ENCODE measurements around the gene ART3.
A peak's percentile ranks its signal among the peaks of the same experiment; 100 is the strongest.

ART3 gene

DNA sequence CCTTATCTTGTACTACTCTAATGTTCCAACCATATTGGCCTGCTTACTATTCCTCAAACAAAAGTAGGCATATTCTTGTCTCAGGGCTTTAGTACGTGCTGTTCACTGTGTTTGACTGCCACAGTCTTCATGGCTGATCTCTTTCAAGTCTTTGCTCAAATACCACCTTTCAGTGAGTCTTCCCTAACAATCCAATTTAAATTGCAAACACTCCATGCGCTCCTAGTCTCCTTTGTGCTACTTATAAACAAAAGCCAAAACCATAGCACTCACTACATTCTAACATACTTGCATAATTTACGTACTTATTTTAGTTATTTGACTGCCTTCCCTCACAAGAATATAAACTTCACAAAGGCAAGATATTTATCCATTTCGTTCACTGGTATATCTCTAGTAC is 1.7 kb upstream of the ART3 start:
- DNase-seq: no peak

DNA sequence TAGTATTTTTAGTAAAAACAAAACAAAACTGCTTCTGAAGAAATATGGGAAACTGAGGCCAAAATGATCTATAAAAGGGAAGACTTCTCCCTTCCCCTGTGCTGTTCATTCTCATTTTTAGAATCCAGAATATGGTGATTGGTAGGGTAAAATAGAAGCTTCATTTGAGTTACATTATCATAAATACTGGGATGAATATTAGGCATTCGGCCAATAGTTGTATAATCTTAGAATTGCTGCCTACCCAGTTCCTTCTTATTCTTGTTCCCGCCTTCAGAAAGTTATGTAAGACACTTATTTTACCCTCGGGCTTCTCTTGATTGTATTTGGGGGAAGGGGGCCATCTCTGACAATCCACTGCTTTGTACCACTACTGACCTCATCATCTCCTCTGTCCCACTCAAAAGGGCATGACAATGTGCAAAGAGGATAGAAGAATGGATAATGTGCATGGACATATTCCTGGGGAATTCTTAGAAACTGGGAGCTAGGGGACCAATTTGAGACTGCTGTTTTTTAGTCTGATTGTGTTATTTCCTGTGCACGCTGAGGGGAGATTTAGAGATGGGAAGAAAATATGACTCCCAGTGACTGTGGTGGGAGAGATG is 588 bp downstream of the ART3 start:
- no peak for DNase-seq

DNA sequence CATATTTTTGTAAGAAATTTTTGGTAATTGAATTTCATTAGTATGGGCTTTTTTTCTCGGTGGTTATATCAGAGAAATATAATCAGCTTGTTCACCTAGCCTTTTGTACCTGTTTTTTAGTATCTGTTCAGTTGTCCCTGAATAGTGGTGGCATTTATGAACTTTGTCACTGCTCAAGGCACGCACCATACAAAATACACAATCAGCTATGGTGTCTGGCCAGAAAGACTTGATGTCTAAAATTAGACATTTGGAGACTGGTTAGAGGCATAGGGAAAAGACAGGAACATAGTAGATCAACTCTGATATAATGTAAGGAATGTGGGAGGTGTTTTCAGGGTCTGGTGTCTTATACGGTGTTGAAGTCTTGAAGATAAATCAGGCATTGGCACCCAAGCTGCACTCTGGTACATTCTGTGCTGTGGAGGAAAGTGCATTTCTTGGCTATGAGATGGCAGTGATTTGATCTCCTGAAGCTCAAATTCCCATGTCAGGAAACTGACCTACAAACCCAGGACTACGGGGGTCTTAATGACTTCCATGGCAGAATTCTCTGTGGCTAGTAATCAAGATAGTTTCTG is 3.6 kb downstream of the ART3 start:
- no peak for DNase-seq

DNA sequence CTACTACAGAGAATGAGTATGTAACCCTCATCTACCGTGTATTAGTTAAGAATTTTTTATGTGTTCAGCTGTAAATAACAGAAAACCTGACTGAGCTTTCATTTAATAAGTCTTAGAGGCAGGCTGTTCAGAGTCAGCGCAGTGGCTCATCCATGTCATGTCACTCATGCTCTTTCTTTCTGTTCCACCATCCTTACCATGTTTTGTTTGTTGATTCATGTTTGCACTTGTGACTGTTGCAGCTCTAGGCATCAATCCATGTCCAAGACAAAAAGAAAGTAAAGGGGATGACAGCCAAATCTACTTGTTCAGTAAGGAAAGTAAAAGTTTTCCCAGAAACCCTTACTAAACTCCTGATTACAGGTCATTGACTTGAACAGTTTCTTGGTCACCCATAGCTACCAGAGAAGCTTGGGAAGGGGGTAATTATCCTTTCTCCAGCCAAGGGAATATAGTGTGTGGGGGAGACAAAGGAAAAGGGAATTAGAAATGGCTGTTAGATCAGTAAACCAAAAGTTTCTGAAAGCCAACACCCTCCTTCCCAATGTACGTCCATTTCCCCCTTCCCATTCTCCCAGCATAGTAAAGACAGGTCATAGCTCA is 9.0 kb downstream of the ART3 start:
- no peak for DNase-seq

DNA sequence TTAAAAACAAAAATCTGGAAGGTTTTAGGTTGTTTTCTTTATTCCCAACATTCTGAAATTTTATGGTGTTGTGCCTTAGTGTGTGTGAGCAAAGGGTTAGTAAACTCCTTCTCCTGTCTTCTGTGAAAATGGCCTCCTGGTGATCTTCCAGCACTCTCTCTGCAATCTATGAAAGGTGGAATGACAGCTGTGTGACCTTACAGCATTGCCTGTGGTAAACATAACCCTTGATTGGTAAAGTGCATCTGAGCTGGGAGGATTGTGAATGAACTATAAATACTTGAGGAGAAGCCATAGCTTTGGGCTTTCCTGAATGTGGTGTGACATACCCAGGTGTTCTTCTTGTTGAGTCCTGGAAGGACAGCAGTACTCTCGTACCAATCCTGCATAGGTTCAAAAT is 10.0 kb downstream of the ART3 start:
- no peak for DNase-seq

DNA sequence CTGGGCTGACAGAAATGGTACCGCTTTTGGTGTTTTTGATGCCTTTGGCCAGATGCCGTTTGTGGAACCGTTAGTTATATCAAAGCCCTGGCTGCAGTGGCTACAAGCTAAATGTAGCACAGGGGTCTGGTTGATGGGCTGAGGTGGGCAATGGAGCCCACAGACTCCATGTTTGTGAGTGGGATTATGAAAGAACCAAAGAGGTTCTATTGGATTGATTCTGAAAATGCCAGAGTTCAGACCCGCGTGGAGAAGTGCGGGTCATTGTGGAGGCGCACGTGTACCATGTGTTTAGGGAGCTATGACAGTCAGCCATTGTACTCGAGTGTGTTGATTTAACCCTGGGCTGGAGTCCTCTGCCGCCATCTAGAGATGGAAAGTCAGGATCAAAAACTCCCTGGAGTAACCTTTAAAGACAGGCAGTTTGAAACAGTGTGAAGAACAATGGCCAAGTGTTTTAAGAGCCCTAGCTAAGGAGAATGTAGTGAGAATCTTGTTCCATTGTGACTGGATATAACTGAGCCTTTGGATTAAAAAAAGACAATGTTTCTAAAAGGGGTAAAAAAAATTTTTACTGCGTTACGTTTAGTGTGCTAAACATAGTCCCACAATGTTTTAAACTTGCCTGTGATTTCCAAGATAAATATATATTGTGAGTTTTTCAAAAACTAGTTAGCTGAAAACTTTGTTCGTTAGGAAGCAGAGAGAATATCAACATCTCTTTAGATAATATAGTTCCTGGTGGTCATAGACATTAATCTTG is 12.7 kb downstream of the ART3 start:
- peak; percentile 11 for DNase-seq

DNA sequence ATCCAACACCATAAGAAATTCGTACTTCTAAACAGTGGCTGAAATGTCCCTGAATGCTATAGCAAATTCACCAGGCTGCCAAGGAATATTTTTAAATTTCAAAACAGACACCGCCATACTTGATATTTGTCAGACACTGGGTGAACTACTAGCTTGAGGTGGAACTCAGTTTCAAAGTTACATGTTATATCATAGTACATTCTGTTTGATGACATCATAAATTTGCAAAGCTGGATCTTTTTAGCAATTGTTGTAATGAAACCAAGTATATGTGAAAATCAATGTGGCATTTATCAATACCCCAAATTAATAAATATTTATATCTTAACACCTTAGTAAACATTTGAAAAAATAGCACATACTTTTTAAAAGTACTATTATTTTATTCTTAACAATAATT is 14.2 kb downstream of the ART3 start:
- DNase-seq: no peak

DNA sequence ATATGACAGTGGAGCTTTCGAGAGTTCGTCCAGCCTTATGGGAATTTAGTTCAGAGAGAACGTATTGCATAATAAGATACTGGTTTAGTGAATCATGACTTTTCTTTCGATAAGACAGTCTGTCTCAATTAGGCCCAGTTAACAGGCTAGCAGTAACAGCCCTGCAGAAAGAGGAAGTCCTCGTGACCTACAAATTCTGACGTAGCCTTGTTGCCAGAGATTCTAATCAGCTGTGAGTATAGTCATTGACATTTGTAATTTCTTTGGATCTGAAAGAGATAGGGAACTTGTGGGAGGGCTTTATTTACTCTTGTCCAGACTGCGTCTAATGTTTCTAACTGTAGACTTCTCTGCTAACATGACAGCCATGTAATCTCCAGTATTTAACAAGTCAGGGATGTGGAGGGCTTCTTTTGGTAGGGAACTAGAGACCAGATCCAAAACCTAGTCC is 15.8 kb downstream of the ART3 start:
- no peak for DNase-seq

DNA sequence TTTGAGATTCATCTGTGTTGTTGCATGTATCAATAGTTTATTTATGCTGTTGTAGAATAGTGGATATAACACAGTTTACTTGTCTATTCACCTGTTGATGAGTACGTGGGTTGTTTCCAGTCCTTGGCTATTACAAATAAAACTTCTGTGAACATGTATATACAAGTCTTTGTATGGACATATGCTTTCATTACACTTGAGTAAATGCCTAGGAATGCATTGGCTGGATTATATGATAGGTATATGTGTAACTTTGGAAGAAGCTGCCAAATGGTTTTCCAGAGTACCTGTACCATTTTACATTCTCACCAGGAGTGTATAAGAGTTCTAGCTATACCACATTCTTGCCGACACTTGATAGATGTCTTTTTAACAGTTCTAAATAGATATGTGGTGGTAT is 16.5 kb downstream of the ART3 start:
- no peak for DNase-seq

DNA sequence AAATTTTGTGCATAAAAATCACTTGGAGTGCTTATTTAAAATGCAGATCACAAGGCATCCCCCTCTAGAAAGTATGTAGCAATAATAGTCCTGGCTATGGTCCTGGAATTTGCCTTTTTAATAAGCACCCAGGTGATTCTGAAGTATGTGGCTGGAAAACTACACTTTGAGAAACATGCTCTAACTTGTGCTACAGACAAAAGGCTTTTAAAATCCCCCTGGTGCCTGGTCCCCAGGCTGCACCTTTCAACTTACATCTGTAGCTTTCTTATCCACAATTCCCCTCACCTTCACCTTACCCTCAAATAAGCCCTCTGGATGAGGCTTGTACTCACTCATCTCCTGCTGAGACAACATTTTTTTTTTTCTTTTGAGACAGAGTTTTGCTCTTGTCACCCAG is 21.1 kb downstream of the ART3 start:
- no peak for DNase-seq

DNA sequence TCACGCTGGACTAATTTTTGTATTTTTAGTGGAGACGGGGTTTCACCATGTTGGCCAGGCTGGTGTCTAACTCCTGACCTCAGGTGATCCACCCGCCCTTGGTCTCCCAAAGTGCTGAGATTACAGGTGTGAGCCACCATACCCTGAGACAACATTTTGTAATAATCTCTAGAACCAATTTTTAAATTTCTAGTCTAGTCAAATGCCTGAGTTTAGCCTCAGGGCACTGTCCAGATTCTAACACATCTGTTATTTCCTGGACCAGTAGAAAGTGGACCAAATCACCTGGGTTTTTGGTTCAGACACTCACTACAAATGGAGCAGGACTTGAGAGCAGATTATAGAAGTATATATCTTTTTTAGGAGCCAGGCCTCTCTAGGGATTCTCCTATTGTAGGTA is 21.6 kb downstream of the ART3 start:
- no peak for DNase-seq

DNA sequence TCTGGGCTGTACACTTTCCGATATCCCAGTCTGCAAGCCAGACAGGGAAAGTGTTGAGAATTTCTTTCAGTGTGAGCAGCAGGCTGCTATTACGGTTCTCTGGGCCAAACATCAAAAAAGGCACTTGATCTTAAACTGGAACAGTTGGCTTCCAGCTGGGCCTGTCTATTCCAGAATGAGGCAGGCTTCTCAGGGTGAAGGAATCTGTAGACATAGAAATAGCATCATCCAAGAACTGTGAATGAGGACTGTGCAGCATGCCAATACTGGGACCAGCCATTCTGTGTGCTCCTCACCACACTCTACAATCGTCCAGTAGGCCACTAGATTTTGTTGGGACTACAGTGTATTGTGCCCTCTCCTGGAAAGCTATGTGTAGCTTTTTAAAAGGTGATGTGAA is 31.1 kb downstream of the ART3 start:
- DNase-seq: no peak

DNA sequence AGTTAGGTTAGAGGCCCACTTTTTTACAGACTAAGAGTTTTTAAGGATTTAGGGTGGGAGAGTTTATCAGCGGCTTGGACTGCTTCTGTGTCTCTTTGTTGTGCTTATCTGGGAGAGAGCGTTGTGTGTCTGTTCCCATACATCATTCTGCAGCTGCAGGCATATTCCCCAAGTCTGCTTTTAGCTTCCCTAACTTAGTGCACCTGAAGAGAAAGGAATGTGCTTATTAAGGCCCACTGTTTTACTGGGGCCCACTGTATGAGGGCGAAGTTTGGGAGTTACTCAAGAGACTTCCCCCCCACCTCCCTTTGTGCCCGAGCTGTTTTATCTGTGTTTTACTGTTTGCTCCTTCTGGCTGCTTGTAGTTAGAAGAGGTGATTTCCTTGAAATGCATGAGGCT is 31.9 kb downstream of the ART3 start:
- no peak for DNase-seq

DNA sequence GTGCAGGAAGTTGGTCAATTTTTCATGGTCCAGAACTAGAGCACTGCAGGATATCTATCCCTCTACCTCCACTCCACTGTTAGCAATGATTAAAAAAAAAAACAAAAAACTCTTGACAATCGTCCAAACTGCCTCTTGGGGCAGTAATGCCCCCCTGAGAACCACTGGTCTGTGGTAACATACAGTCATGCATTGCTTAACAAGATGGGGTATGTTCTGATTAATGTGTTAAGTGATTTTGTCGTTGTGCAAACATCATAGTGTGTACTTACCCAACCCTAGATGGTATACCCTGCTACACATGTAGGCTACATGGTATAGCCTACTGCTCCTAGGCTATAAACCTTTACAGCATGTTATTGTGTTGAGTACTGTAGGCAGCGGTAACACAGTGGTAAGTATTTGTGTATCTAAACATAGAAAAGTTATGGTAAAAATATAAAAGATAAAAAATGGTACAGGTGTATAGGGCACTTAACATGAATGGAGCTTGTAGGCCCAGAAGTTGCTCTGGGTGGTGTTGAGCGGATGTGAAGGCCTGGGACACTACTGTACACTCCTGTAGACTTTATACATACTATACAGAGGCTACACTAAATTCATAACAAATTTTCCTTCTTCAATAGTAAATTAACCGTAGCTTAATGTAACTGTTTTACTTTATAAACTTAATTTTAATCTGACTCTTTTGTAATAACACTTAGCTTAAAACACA is 34.1 kb downstream of the ART3 start:
- no peak for DNase-seq

DNA sequence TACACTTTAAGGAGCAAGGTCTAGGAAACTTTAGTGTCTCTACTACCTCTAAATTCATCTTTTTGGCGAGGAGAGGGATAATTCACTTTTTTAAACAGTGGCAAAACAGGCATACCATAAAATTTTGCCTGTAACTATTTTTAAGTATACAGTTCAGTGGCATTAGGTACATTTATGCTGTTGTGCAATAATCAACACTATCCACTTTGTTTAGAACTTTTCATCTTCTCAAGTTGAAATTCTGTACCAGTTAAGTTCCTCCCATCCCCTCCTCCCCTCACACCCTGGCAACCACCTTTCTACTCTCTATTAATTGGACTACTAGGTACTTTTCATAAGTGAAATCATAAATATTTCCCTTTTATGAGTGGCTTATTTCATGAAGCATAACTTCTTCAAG is 42.3 kb downstream of the ART3 start:
- no peak for DNase-seq

DNA sequence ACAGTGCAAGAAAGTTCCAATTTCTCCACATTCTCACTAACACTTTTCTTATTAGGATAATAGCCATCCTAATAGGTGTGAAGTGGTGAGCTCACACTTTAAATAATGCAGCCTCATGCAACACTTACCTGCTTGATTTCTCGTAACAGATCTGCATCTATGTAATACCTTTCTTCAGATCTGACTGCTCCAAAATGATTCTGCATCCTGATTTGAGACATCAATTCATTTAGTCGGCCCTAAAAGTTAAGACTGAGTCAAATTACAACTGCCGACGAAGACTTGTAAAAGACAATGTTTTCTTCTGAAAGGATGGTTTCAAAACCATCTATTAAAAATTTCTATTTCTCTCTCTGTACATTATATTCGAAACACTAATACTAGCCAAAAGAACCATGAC is 43.0 kb downstream of the ART3 start:
- DNase-seq: no peak

DNA sequence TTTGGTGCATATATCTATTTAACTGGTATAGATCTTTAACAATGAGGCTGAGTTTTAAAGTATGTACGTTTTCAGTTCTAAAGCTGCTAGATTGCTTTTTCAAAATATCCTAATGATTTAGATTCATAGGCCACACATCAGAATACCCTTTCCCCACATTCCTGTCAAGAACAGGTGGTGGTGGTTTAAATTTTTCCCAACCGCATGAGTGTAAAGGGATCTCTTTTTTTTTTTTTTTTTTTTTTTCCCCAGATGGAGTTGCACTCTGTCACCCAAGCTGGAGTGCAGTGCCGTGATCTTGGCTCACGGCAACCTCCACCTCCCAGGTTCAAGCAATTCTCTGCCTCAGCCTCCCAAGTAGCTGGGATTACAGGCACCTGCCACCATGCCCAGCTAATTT is 45.7 kb downstream of the ART3 start:
- no peak for DNase-seq

DNA sequence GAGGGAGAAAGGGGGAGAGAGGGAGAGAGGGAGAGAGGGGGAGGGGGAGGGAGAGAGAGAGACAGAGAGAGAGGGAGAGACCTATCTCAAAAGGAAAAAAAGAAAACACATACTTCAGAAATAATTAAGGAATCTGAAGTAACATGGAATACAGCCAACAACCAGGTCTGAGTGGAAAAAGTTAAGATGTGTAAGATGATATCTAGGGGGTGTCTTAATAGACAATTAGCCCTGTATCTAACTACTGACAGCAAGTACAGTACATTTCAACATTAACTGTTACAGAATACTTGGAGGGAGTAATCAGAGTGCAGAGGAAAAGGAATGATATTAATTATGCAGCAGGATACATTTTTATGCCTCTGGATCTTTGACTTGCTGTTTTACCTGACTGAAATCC is 51.3 kb downstream of the ART3 start:
- DNase-seq: no peak

DNA sequence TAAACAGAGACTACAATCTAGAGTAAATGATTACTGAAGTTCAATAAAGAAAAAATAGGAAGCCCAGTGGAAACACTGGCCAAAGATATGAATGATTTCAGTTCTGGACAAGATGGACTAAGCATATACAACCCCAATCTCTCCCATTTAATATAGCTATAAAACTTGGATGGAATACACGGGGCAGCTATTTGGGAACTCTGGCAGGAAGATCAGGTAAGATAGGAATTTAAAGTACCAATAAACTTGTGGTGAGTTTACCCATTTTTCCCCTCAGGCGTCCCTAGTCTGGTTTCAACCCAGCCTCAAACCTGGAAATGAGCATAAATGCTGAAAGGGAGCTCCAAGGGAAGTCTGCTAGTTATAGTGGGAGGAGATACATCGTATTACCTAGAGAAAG is 53.2 kb downstream of the ART3 start:
- DNase-seq: no peak

DNA sequence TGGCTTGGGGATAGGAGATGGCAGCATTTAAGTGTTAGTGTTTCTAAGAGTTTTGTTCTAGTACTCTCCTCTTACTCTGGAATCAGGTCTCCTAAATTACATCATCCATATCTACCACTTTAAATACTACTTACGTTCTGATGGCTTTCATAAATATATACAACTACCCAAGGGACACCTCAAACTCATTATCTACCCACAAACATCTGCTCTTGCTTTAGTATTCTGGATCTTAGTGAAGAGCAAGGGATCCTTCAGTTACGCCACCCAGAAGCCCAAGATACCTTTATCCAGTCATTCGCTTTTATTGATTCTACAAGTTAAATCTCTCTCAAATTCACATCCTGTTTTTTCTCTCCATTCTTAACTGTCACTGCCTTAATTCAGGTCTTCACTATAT is 66.7 kb downstream of the ART3 start:
- DNase-seq: no peak

DNA sequence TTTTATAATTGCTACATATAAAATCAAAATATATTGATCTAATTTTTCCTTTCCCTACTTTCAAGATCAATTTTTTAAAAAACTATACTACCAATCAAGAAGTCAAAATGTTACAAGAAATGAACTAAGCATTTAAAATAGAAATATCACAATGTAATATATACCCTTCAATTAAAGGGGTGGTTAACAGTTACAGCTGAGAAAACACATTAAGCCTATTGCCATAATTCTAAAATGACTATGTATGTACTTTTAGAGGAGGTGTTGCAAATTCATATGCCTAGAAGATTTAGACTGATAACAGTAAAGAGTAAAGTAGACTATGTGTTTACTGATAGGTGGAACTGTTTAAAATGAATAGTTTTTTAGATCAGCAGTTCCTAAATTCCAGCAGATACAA is 70.0 kb downstream of the ART3 start:
- DNase-seq: no peak

DNA sequence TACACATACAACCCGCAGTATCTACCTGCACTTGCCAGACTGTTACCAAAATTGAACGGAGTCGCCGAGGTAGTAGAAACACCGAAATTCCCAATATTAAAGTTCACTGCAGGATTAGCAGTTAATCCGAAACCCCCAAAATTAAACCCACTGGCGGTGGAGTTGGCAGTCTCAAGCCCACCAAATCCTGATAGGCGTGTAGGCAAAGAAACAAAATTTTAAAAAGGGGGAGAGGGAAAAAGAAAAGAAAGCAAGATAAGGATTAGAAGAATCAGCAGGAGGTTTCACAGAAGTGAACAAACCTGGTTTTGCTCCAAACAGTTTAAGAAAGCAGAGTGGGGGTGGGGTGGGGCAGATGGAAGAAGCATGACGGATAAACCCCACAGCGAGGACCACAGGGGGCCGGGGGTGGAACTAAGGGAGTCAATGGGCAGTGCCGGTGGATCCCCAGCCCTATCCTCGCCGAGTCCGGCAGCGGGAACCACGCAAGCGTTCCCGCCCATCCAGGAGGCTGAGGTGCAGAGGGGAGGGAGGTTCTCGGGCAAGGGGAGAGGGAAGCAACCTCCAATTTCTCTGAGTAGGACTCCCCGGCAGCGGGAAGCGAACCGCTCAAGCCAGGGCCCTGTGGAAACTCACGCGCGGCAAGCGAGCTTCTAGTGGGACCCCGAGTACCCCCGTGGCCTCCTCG is 73.1 kb downstream of the ART3 start:
- no peak for DNase-seq
